ENCODE results near the gene RRP7A. TPM values are rescaled to one million over a fixed set of nuclear protein-coding genes. Genes with fewer than 3 reads are reported as not detected.

RRP7A gene
- total and polyA plus RNA-seq, 2 of the 13 experiments (the other 11 are each of a cell fraction or from before 2014, with no cell fraction given): 15.3 to 41.6 TPM

DNA sequence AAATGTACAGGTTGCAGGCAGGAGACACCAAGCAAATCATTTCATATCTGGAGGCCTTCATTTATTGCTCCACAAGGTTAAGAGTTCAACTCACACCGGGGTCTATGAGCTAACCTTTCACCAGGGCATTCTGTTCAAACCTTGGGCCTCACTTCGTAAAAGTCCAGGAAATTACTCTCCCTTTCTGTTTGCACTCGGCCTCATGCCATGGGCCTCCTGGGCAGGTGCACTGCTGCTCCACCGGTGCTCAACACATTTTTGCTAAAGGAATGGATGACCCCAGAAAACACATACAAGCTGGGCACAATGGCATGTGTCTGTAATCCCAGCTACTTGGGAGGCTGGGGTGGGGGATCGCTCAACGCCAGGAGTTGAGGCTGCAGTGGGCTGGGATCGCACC, 16.6 kb upstream of the RRP7A start (continued):
- TF ChIP-seq SALL1 (CRISPR knock-in tag; IDR thresholded peaks at IDR 0.05) (peak; percentile 57), HNF4A (CRISPR knock-in tag; IDR thresholded peaks at IDR 0.05) (peak; percentile 48), ELF3 (CRISPR knock-in tag; IDR thresholded peaks at IDR 0.05) (peak; percentile 62), SP4 (CRISPR knock-in tag; IDR thresholded peaks at IDR 0.05) (no peak), NR2F6 (IDR thresholded peaks at IDR 0.05) (peak; percentile 50), NR2F6 (CRISPR knock-in tag; IDR thresholded peaks at IDR 0.05) (0 out of 2 replicates have a peak, but pooled peaks have one; percentile 12), ZNF20 (CRISPR knock-in tag; IDR thresholded peaks at IDR 0.05) (no peak), TCF7L2 (IDR thresholded peaks at IDR 0.05; ENCODE audit: low read depth, low read length) (no peak), KMT2B (CRISPR knock-in tag; IDR thresholded peaks at IDR 0.05) (peak; percentile 56; the same call in 1 of the 2 replicates), ZNF747 (CRISPR knock-in tag; IDR thresholded peaks at IDR 0.05; ENCODE audit: borderline replicate concordance) (no peak), ZNF232 (CRISPR knock-in tag; IDR thresholded peaks at IDR 0.05; ENCODE audit: borderline replicate concordance) (peak; percentile 90), ZNF605 (CRISPR knock-in tag; IDR thresholded peaks at IDR 0.05) (0 out of 2 replicates have a peak, but pooled peaks have one; percentile 22), ELF4 (CRISPR knock-in tag; IDR thresholded peaks at IDR 0.05; ENCODE audit: borderline replicate concordance) (no peak), HOXA7 (CRISPR knock-in tag; IDR thresholded peaks at IDR 0.05) (no peak), ZNF264 (CRISPR knock-in tag; IDR thresholded peaks at IDR 0.05) (peak; percentile 65; the same call in 1 of the 2 replicates)
- TF ChIP-seq, protein P1, sequence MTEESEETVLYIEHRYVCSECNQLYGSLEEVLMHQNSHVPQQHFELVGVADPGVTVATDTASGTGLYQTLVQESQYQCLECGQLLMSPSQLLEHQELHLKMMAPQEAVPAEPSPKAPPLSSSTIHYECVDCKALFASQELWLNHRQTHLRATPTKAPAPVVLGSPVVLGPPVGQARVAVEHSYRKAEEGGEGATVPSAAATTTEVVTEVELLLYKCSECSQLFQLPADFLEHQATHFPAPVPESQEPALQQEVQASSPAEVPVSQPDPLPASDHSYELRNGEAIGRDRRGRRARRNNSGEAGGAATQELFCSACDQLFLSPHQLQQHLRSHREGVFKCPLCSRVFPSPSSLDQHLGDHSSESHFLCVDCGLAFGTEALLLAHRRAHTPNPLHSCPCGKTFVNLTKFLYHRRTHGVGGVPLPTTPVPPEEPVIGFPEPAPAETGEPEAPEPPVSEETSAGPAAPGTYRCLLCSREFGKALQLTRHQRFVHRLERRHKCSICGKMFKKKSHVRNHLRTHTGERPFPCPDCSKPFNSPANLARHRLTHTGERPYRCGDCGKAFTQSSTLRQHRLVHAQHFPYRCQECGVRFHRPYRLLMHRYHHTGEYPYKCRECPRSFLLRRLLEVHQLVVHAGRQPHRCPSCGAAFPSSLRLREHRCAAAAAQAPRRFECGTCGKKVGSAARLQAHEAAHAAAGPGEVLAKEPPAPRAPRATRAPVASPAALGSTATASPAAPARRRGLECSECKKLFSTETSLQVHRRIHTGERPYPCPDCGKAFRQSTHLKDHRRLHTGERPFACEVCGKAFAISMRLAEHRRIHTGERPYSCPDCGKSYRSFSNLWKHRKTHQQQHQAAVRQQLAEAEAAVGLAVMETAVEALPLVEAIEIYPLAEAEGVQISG (CRISPR knock-in tag; IDR thresholded peaks at IDR 0.05): 0 out of 2 replicates have a peak, but pooled peaks have one; percentile 23
- TF ChIP-seq, protein P2, sequence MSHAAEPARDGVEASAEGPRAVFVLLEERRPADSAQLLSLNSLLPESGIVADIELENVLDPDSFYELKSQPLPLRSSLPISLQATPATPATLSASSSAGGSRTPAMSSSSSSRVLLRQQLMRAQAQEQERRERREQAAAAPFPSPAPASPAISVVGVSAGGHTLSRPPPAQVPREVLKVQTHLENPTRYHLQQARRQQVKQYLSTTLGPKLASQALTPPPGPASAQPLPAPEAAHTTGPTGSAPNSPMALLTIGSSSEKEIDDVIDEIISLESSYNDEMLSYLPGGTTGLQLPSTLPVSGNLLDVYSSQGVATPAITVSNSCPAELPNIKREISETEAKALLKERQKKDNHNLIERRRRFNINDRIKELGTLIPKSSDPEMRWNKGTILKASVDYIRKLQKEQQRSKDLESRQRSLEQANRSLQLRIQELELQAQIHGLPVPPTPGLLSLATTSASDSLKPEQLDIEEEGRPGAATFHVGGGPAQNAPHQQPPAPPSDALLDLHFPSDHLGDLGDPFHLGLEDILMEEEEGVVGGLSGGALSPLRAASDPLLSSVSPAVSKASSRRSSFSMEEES (CRISPR knock-in tag; IDR thresholded peaks at IDR 0.05): peak; percentile 48; the same call in 1 of the 2 replicates
- TF ChIP-seq, protein P3, sequence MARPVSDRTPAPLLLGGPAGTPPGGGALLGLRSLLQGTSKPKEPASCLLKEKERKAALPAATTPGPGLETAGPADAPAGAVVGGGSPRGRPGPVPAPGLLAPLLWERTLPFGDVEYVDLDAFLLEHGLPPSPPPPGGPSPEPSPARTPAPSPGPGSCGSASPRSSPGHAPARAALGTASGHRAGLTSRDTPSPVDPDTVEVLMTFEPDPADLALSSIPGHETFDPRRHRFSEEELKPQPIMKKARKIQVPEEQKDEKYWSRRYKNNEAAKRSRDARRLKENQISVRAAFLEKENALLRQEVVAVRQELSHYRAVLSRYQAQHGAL (CRISPR knock-in tag; IDR thresholded peaks at IDR 0.05; ENCODE audit: not compliant biosample characterization): peak; percentile 81
- TF ChIP-seq, protein P4, sequence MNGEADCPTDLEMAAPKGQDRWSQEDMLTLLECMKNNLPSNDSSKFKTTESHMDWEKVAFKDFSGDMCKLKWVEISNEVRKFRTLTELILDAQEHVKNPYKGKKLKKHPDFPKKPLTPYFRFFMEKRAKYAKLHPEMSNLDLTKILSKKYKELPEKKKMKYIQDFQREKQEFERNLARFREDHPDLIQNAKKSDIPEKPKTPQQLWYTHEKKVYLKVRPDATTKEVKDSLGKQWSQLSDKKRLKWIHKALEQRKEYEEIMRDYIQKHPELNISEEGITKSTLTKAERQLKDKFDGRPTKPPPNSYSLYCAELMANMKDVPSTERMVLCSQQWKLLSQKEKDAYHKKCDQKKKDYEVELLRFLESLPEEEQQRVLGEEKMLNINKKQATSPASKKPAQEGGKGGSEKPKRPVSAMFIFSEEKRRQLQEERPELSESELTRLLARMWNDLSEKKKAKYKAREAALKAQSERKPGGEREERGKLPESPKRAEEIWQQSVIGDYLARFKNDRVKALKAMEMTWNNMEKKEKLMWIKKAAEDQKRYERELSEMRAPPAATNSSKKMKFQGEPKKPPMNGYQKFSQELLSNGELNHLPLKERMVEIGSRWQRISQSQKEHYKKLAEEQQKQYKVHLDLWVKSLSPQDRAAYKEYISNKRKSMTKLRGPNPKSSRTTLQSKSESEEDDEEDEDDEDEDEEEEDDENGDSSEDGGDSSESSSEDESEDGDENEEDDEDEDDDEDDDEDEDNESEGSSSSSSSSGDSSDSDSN (CRISPR knock-in tag; IDR thresholded peaks at IDR 0.05): no peak
- TF ChIP-seq, protein P5, sequence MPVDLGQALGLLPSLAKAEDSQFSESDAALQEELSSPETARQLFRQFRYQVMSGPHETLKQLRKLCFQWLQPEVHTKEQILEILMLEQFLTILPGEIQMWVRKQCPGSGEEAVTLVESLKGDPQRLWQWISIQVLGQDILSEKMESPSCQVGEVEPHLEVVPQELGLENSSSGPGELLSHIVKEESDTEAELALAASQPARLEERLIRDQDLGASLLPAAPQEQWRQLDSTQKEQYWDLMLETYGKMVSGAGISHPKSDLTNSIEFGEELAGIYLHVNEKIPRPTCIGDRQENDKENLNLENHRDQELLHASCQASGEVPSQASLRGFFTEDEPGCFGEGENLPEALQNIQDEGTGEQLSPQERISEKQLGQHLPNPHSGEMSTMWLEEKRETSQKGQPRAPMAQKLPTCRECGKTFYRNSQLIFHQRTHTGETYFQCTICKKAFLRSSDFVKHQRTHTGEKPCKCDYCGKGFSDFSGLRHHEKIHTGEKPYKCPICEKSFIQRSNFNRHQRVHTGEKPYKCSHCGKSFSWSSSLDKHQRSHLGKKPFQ (CRISPR knock-in tag; IDR thresholded peaks at IDR 0.05; ENCODE audit: insufficient replicate concordance): peak; percentile 63
- TF ChIP-seq, protein P6, sequence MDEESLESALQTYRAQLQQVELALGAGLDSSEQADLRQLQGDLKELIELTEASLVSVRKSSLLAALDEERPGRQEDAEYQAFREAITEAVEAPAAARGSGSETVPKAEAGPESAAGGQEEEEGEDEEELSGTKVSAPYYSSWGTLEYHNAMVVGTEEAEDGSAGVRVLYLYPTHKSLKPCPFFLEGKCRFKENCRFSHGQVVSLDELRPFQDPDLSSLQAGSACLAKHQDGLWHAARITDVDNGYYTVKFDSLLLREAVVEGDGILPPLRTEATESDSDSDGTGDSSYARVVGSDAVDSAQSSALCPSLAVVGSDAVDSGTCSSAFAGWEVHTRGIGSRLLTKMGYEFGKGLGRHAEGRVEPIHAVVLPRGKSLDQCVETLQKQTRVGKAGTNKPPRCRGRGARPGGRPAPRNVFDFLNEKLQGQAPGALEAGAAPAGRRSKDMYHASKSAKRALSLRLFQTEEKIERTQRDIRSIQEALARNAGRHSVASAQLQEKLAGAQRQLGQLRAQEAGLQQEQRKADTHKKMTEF (CRISPR knock-in tag; IDR thresholded peaks at IDR 0.05): 0 out of 2 replicates have a peak, but pooled peaks have one; percentile 38
